GM23248 (cell line): ENCODE results near the gene LNPK.
"Not testable (repeated sequence)": the region's sequence is repeated elsewhere in the genome, so short reads cannot be mapped to it uniquely, and the experiment has no call there.

Experiments
- EZH2 ChIP-seq: fragments of 200-600 bp; sonication (generic); IDR thresholded peaks from 2 replicates; pipeline ENCODE4 v1.6.1; 2018; ENCODE audit warnings: antibody characterized with exemption, mild to moderate bottlenecking; ENCODE audit not compliant: insufficient read depth, poor library complexity, severe bottlenecking
- EZH2phosphoT487 ChIP-seq: fragments of 200-600 bp; sonication (generic); IDR thresholded peaks from 2 replicates; pipeline ENCODE4 v1.6.1; 2018; ENCODE audit warnings: antibody characterized with exemption, moderate library complexity, mild to moderate bottlenecking, low read depth; ENCODE audit not compliant: insufficient read depth

- not testable (repeated sequence) for TF ChIP-seq EZH2phosphoT487, EZH2
These were observed 106.1 kb downstream of the LNPK start for GRCh38 chr2:175895957-175896356.
